Measurements from ENCODE around the gene CBLC.
A peak's percentile ranks its signal among the peaks of the same experiment; 100 is the strongest.

CBLC gene, protein sequence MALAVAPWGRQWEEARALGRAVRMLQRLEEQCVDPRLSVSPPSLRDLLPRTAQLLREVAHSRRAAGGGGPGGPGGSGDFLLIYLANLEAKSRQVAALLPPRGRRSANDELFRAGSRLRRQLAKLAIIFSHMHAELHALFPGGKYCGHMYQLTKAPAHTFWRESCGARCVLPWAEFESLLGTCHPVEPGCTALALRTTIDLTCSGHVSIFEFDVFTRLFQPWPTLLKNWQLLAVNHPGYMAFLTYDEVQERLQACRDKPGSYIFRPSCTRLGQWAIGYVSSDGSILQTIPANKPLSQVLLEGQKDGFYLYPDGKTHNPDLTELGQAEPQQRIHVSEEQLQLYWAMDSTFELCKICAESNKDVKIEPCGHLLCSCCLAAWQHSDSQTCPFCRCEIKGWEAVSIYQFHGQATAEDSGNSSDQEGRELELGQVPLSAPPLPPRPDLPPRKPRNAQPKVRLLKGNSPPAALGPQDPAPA
- 0 to 0.66 (median 0) reads per million in 17 experiments for total RNA-seq

DNA sequence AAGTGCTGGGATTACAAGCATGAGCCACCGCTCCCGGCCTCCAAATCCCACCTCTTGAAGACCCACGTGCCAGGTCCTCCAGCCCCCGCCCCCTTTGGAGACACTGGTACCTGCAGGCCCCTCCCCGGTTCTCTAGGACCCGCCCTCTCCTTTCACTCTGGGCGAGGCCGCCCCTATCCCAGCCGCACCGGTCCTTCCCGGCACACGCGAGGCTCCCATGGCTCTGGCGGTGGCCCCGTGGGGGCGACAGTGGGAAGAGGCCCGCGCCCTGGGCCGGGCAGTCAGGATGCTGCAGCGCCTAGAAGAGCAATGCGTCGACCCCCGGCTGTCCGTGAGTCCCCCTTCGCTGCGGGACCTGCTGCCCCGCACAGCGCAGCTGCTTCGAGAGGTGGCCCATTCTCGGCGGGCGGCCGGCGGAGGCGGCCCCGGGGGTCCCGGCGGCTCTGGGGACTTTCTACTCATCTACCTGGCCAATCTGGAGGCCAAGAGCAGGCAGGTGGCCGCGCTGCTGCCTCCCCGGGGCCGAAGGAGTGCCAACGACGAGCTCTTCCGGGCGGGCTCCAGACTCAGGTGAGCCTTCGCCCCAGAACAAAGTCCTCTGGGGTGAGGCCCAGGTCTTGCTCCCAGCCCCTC, at the start of gene CBLC:
CBLC (plus strand) TSS at position 176 of the 633 bp plus-strand sequence; CDS start at position 218, 42 bp downstream.
- DNase-seq: no peak

- no peak for DNase-seq
These were observed 49.5 kb upstream of the CBLC start for GRCh38 chr19:44728178-44728577.

- DNase-seq: peak in 2 of 4 experiments; percentile 54 to 57
These were observed 48.1 kb upstream of the CBLC start for GRCh38 chr19:44729516-44730033.

GRCh38 chr19:44731081-44731480, 46.6 kb upstream of the CBLC start:
- no peak for DNase-seq

DNA sequence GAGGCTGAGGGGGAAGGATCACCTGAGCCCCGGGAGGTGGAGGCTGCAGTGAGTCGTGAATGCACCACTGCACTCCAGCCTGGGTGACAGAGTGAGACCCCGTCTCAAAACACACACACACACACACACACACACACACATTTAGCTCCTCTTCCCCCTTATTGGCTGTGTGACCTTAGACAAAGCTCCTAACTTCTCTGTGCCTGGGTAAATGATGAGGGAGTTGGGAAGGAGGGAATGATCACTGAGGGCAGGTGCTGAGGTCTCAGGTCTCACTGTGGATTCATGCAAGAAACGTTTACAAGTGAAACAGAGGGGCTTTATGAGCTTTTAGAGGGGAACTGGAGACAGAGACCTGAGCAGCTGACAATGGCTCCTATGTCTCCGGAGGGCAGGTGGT, 46.1 kb upstream of the CBLC start:
- DNase-seq: no peak

- DNase-seq: peak in 1 of 4 experiments; percentile 51
These were observed 45.3 kb upstream of the CBLC start for GRCh38 chr19:44732235-44733014.

GRCh38 chr19:44734357-44734756, 43.3 kb upstream of the CBLC start:
- DNase-seq: no peak

DNA sequence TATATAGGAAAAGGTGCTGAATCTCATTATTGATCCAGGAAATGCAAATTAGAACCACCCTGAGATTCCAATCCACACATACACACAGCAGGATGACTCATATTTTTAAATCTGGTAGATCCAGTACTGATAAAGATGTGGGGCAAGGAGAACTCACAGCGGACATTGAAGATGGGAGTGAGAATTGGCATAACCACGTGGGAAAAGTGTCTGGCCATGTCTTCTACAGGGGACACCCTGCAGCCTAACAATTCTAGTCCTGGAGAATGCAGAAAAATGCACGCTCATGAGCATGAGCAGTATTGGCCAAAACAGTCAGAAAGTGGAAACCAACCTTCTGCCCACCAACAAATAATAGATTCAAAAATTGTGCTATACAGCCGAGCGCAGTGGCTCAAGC, 42.7 kb upstream of the CBLC start:
- DNase-seq: no peak

DNA sequence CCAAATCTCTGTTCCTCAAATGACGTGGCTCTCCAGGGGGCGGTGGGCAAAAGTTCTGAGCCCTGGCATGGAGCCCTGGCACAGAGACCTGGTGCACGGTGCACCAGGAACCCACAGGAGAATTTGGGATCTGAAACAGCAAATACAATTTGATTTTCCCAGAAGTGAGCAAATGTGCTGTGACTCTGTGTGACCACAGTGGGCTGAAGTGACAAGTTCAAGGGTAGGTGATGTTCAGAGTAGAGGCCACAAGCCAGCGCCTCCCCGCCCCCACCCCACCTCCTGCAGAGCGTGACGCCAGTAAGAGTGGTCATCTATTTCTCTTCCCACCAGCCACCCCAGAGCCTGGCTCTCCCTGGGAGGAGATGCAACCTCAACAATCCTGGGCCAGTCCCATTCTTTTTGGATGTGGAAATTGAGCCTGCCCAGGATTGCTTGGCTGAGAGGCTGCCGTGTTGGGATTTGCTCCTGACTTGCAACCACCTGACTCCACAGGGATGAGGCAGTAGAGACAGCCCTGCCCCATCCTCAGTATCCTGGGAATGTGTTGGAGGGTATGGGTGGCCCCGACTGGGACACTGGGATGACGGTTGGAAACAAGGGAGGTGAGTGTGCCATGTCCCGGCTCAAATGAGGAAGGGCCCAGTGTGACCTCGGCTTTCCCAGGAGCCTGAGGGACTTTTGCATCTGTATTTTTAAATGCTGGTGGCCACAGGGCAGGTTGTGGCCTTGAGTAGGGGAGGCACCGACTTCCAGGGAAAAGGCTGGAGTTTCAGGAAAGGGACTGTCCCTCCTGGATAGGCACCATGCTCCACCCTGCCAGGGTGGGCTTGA, 40.2 kb upstream of the CBLC start:
- peak; percentile 61 to 81 (median 72) for DNase-seq

DNA sequence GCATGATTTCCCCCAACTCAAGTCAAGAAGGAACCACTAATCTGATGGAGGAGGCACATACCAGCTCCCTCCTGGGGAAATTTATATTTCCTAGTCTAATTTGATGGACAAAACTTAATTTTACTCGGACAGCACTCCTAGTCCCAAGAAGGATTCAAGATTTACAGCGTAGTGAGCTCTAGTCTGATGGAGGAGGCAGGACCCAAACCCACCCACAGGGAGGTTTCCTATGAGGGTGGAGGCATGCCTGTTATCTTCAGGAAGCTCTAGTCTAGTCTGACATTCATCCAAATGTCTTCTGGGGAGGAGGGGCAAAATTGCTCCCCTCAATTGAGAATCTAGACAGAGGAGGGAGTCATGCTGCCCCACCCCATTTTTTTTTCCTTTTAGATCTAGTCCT, 39.6 kb upstream of the CBLC start:
- DNase-seq: no peak

DNA sequence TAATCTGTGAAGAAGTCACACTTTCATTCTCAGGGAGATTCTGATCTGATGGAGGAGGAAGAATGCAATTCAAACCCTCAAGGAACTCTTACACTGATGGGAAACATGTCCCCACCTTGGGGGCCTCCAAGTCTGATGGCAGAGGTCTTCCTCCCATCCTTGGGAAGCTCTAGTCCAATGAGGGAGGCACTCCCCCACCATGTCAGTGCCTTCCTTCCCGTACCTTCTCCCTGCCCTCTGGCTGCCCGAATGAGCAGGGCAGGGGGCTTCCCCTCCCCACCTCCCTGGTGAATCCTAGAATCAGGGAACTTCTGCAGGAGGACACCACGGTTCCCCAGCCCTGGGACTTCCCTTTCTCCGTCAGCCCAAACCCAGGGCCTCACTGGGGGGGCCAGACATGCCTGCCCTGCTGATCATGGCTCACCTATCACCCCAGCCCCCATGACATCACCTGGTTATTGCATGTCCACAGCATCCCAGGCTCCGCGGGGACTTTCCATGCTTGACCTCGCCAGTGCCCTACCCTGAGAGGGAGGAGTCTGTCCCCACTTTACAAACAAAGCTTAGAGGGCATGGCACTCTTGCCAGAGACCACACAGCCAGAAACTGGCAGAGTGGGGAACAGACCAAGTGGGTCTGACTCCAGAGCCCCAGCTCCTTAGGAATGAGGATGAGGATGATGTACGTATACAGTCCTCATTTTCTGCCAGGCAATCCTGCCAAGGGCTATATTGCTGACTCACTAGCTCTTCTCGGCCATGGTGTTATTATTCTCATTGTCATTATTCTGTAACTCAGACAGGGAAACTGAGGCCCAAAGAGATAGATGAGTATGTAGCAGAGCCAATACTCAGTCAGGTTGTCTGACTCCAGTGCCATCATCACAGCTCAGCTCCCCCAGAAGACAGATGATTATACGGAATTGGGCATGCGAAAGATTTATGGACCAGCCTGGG, 38.8 kb upstream of the CBLC start:
- peak; percentile 85 to 96 (median 91) for DNase-seq

- no peak for DNase-seq
These were observed 37.3 kb upstream of the CBLC start for GRCh38 chr19:44740351-44740824.

GRCh38 chr19:44741258-44741731, 36.4 kb upstream of the CBLC start:
- peak in 3 of 4 experiments; percentile 49 to 63 (median 53) for DNase-seq

DNA sequence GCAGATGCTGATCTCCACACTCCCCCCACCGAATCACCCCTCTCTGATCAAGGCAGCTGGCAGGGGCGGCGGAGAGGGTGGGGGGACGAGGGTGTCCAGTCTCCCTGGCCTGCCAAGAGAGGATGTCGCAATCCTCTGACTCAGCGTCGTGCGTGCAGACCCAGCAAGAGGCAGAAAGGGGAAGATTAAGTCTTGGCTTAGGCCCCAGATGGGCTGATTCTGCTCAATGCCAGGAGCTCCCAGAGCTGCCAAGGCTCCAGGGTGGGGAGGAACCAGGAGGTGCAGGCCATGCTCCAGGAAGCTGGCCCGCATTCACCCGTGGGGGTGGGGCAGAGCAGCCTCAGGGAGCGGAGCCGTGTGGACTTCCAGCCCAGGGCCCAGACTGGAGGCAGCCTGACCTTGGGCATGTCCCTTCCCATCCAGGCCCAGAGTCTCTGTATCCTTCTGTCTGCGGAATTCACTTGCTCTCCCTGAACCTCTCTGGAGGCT, 35.8 kb upstream of the CBLC start:
- DNase-seq: peak; percentile 97 to 100 (median 98)

DNA sequence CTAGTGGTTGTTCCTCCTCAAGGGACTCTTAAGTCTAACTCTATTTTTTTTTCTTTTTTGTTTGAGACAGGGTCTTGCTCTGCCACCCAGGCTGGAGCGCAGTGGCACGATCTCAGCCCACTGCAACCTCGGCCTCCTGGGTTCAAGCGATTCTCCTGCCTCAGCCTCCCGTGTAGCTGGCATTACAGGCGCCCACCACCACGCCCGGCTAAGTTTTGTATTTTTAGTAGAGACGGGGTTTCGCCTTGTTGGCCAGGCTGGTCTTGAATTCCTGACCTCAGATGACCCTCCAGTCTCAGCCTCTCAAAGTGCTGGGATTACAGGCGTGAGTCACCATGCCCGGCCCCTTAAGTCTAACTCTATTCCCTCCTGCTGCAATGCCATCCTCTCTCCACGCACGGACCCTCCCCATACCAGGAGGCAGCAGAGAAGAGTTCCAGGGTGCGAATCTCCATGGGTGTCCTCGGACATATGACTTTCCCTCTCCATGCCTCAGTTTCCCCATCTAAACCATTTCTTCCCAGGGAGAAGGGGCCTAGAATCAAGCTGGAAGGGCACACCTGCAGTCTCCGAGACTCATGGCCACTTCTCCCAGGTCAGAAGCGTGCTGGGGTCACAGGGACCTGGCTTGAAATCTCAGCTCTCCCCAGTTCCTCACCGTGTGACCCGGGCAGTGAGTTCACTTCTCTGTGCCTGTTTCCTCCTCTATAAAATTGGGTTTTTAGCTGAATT, 35.2 kb upstream of the CBLC start:
- peak; percentile 50 to 78 (median 70) for DNase-seq

- no peak for DNase-seq
These were observed 32.8 kb upstream of the CBLC start for GRCh38 chr19:44744871-44745332.

- peak in 1 of 4 experiments; percentile 60 for DNase-seq
These were observed 32.3 kb upstream of the CBLC start for GRCh38 chr19:44745341-44745831.

- no peak for DNase-seq
These were observed 31.6 kb upstream of the CBLC start for GRCh38 chr19:44745887-44746600.
